Right ventricle myocardium superior (tissue), 1 donor: ENCODE data around the gene IRAK2. TPM values are rescaled to one million over a fixed set of nuclear protein-coding genes. Genes with fewer than 3 reads are reported as not detected.
A peak's percentile ranks its signal among the peaks of the same experiment; 100 is the strongest.

Source experiments
- ATAC-seq: fragments of 200-7000 bp; cut with Tn5 transposase; one replicate; pipeline ENCODE4 v1.9.1; 2020; ENCODE audit warnings: mild to moderate bottlenecking; ENCODE audit not compliant: poor library complexity
- DNase-seq: peaks from one replicate; pipeline ENCODE4 v3.0.0-alpha.2; 2020
- intact Hi-C: fragments of 100-400 bp; cut with DNase I; formaldehyde crosslinking; loops from one replicate; pipeline ENCODE4 v1.11.2; 2022
- total RNA-seq: library from RNA; stranded (reverse); fragmentation: NEBNext Ultra II Directional; extraction: Animal tissue kit (Norgen Biotek cat#: 25700); gene quantifications from one replicate; pipeline ENCODE4 v1.2.1, GENCODE V29; 2021
- donor health status: DM: no; HTN: yes; CAD: no; lungs with severe emphysema.

IRAK2 gene
- total RNA-seq, 1 donor from 2014 or later: 1.7 TPM

- intact Hi-C loops: no loop called here
- peak; percentile 20 for ATAC-seq
- peak; percentile 54 for DNase-seq
Observed at GRCh38 chr3:10205451-10206165, 40.9 kb downstream of the IRAK2 start.

- ATAC-seq: no peak
Observed at GRCh38 chr3:10206166-10206511, 41.4 kb downstream of the IRAK2 start.

GRCh38 chr3:10213156-10213792 lies 48.6 kb downstream of the IRAK2 start:
- DNase-seq: no peak
- intact Hi-C loops: no loop called here
- no peak for ATAC-seq

More at GRCh38 chr3:10206166-10206511, 41.4 kb downstream of the IRAK2 start:
- no peak for DNase-seq
- intact Hi-C loops: no loop called here

- ATAC-seq: no peak
- DNase-seq: no peak
- intact Hi-C loops: no loop called here
Observed at GRCh38 chr3:10215578-10216368, 51.1 kb downstream of the IRAK2 start.

- no peak for ATAC-seq
- no peak for DNase-seq
- intact Hi-C loops: no loop called here
Observed at GRCh38 chr3:10217359-10217758, 52.6 kb downstream of the IRAK2 start.

- intact Hi-C loops: no loop called here
- no peak for ATAC-seq
- DNase-seq: no peak
Observed at GRCh38 chr3:10219737-10220136, 55.0 kb downstream of the IRAK2 start.

- ATAC-seq (no peak), DNase-seq (no peak)
- intact Hi-C loops: loop anchor here (2.0 kb wide), 1 partner anchor 59 kb away; the partner anchor contains the start of gene IRAK2
Observed at GRCh38 chr3:10223676-10224639, 59.2 kb downstream of the IRAK2 start.

- intact Hi-C loops: loop anchor here (2.0 kb wide), 1 partner anchor 60 kb away; the partner anchor contains the start of gene IRAK2
- peak; percentile 75 for DNase-seq
- peak; percentile 93 for ATAC-seq
Observed at GRCh38 chr3:10224794-10225665, 60.3 kb downstream of the IRAK2 start.

- no peak for ATAC-seq
- intact Hi-C loops: no loop called here
- no peak for DNase-seq
Observed at GRCh38 chr3:10226293-10226692, 61.6 kb downstream of the IRAK2 start.

- intact Hi-C loops: no loop called here
- ATAC-seq (no peak), DNase-seq (no peak)
Observed at GRCh38 chr3:10228248-10228950, 63.7 kb downstream of the IRAK2 start.

GRCh38 chr3:10229576-10229975 lies 64.9 kb downstream of the IRAK2 start:
- DNase-seq (no peak), ATAC-seq (no peak)
- intact Hi-C loops: no loop called here

- DNase-seq (no peak), ATAC-seq (peak; percentile 58)
- intact Hi-C loops: no loop called here
Observed at GRCh38 chr3:10232137-10232536, 67.4 kb downstream of the IRAK2 start.

GRCh38 chr3:10233988-10234387 lies 69.3 kb downstream of the IRAK2 start:
- DNase-seq: no peak
- intact Hi-C loops: no loop called here
- ATAC-seq: no peak

- intact Hi-C loops: no loop called here
- no peak for DNase-seq
- no peak for ATAC-seq
Observed at GRCh38 chr3:10234526-10235230, 70.0 kb downstream of the IRAK2 start.

GRCh38 chr3:10235551-10235950 lies 70.8 kb downstream of the IRAK2 start:
- intact Hi-C loops: no loop called here
- DNase-seq (no peak), ATAC-seq (no peak)

GRCh38 chr3:10238345-10239183 lies 73.8 kb downstream of the IRAK2 start:
- intact Hi-C loops: no loop called here
- ATAC-seq (no peak), DNase-seq (no peak)
